Measurements from ENCODE around the gene ZFP36L2. TPM values are rescaled to one million over a fixed set of nuclear protein-coding genes. Genes with fewer than 3 reads are reported as not detected.
"Not testable (repeated sequence)": the region's sequence is repeated elsewhere in the genome, so short reads cannot be mapped to it uniquely, and the experiment has no call there.

The ZFP36L2 gene
- polyA plus RNA-seq, 1 experiment, result 16.0 TPM

DNA sequence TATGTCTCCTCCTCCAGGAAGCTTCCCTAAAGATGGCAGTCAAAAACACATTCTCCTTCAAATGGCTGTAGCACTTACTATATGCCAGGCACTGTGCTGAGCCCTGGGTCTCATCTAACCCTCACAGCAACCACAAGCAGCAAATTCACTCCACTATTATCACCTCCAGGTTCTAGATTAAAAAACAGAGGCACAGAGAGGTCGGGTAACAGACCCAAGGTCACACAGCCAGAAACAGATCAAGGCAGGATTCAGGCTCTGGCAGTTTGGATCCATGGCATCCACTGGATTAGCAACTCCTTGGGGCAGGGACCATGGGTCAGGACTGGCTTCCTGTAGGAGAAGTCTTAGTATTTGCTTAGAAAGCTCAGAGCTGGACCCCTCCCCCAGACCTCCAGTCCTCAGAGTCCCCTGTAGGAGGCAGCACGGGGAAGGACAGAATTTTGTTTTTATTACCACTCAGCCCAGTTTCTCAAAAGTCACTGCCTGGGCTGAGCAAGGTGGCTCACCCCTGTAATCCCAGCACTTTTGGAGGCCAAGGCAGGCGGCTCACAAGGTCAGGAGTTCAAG, 34.4 kb downstream of the ZFP36L2 start:
- Histone ChIP-seq H3K27ac (ENCODE audit: low read depth, low read length) (no peak overlapping the region), H3K4me3 (ENCODE audit: low read depth, low read length) (no peak overlapping the region), H3K9me3 (ENCODE audit: control insufficient read depth, insufficient read depth, low read length) (no peaks in the 10 kb centered on the region), H3K27me3 (ENCODE audit: control insufficient read depth, insufficient read depth, low read length) (no peaks in the 10 kb centered on the region)
- no peak for DNase-seq (ENCODE audit: low read depth, low spot score)
- CTCF ChIA-PET, result interaction anchor here (0.8 kb wide), 1 partner anchor 31 kb away, joined by 4 read pairs; no protein-coding TSS in a partner anchor
- TF ChIP-seq, protein P1, sequence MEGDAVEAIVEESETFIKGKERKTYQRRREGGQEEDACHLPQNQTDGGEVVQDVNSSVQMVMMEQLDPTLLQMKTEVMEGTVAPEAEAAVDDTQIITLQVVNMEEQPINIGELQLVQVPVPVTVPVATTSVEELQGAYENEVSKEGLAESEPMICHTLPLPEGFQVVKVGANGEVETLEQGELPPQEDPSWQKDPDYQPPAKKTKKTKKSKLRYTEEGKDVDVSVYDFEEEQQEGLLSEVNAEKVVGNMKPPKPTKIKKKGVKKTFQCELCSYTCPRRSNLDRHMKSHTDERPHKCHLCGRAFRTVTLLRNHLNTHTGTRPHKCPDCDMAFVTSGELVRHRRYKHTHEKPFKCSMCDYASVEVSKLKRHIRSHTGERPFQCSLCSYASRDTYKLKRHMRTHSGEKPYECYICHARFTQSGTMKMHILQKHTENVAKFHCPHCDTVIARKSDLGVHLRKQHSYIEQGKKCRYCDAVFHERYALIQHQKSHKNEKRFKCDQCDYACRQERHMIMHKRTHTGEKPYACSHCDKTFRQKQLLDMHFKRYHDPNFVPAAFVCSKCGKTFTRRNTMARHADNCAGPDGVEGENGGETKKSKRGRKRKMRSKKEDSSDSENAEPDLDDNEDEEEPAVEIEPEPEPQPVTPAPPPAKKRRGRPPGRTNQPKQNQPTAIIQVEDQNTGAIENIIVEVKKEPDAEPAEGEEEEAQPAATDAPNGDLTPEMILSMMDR (IDR thresholded peaks at IDR 0.05; ENCODE audit: low read depth, low read length), result peak; percentile 36
- POLR2A ChIA-PET, result interaction anchor here (1.3 kb wide), 1 partner anchor 13 kb away, joined by 3 read pairs; no protein-coding TSS in a partner anchor

DNA sequence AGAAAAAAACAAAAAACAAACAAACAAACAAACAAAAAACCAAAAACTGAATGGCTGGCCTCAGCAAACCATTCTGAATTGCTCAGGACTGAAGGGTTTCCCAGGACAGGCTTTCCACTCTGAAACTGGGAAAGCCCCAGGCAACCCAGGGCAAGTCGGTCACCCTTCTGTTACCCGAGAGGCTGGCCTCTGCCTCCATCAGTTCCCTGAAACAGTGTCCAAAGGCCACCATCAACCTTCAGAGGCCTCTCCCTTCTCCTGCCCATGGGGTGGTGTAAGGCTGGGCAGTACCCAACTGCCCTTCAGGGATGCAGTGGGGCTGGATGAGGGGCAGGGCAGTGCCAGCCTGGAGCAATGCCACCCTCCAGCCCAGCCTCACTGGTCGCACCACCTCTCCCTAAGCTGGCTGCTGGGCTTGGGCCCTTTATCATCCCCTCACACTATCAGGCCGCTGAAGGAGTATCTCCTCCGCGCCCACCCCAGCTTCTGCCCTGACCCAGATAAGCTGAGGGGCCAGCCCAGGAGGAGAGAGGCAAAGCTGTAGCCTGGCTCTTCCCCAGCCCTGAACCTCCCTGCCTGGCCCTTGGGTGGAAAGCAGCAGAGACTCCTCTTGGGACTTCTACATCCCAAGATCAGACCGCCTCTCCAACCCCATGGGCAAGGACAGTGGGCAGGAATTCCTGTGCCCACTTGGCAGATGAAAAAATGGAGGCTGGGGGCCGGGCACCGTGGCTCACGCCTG, 35.9 kb downstream of the ZFP36L2 start:
- Histone ChIP-seq H3K4me3 (ENCODE audit: low read depth, low read length) (no peak overlapping the region), H3K27ac (ENCODE audit: low read depth, low read length) (no peak overlapping the region), H3K9me3 (ENCODE audit: control insufficient read depth, insufficient read depth, low read length) (no peaks in the 10 kb centered on the region), H3K27me3 (ENCODE audit: control insufficient read depth, insufficient read depth, low read length) (no peaks in the 10 kb centered on the region)
- ChIA-PET CTCF (interaction anchor here (0.6 kb wide), 1 partner anchor 378 kb away, joined by 6 read pairs; no protein-coding TSS in a partner anchor), POLR2A (no interaction called here)
- DNase-seq (ENCODE audit: low read depth, low spot score), result no peak
- TF ChIP-seq, protein P1 (IDR thresholded peaks at IDR 0.05; ENCODE audit: low read depth, low read length), result no peak

DNA sequence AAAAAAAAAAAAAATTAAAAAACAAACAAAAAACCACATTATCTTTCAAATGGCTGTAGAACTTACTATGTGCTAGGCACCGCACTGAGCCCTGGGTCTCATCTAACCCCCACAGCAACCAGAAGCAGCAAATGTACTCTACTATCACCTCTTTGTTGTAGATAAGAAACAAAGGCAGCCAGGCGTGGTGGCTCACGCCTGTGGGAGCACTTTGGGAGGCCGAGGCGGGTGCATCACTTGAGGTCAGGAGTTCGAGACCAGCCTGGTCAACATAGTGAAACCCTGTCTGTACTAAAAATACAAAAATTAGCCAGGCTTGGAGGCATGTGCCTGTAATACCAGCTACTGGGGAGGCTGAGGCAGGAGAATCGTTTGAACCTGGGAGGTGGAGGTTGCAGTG, 36.5 kb downstream of the ZFP36L2 start:
- H3K27me3 ChIP-seq (ENCODE audit: control insufficient read depth, insufficient read depth, low read length); H3K4me3 ChIP-seq (ENCODE audit: low read depth, low read length); CTCF ChIA-PET; DNase-seq (ENCODE audit: low read depth, low spot score); H3K27ac ChIP-seq (ENCODE audit: low read depth, low read length); H3K9me3 ChIP-seq (ENCODE audit: control insufficient read depth, insufficient read depth, low read length); POLR2A ChIA-PET: not testable (repeated sequence)

DNA sequence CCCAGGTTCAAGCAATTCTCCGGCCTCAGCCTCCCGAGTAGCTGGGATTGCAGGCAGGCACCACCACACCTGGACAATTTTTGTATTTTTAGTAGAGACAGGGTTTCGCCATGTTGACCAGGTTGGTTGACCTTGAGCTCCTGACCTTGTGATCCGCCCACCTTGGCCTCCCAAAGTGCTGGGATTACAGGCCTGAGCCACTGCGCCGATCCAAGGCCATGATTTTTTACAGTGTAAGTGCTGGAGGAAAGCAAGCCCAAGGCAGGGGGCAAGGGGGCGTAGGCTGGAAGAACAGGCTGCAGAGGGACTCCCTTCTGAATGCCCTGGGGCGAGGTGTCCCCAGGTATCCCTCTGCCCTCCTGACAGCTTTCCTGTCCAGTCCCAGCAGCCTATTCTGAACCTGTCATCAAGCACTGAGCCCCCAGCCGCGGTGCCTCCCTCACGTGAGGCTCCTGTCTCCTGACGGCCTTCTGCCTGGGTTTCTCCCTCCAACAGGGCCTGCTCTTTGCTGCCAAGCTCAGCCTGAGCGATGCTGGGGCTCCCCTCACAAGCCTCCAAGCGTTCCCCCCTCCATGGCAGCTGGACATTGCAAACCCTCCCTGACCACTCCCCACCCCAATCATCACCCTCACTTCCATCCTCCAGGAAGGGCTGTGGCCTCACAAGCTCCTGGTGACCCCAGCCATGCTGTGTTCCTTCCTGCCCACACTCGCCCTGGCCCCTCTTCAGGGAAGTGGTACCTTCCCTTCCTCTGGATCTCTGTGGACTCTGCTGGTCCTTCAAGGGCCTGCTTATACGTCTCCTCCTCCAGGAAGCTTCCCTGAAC, 37.6 kb downstream of the ZFP36L2 start:
- Histone ChIP-seq H3K4me3 (ENCODE audit: low read depth, low read length) (no peak overlapping the region), H3K9me3 (ENCODE audit: control insufficient read depth, insufficient read depth, low read length) (no peaks in the 10 kb centered on the region), H3K27me3 (ENCODE audit: control insufficient read depth, insufficient read depth, low read length) (no peaks in the 10 kb centered on the region), H3K27ac (ENCODE audit: low read depth, low read length) (no peak overlapping the region)
- TF ChIP-seq, protein P1 (IDR thresholded peaks at IDR 0.05; ENCODE audit: low read depth, low read length), result no peak
- no peak for DNase-seq (ENCODE audit: low read depth, low spot score)
- ChIA-PET CTCF (no interaction called here), POLR2A (no interaction called here)

DNA sequence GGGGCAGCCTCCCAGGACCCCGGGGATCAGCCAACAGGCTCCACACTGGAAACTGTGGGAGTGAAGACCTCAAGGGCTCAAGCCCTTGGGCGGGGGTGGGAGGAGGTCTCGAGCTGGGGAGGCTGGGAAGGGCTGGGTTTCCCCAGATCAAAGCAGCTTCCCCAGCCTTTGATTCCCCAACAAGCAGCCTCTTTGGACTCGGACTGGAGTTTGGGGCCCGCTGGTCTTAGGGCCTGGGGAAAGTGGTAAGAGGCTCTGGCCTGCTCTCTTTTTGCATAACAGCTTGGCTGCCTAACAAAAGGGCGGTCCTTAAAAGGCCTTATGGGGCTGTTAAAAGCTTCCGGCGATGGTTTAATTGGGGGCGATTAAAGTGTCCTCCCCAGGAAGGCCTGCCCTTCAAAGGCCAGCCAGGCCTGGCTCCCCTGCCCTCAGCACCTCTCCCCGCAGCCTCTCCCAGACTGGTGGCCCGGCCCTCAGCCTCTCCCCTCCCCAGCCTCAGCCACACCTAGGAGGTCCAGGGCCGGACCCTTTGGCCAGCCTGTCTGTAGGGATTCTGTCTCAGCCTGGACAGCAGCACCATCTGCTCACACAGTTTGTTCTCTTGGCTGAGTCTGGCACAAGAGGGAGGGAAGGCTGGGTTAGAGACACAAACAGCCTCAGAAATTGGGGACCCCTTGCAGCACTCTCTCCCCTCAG, 39.6 kb downstream of the ZFP36L2 start:
- H3K27me3 ChIP-seq (ENCODE audit: control insufficient read depth, insufficient read depth, low read length), result no peaks in the 10 kb centered on the region
- ChIA-PET CTCF (no interaction called here), POLR2A (no interaction called here)
- H3K9me3 ChIP-seq (ENCODE audit: control insufficient read depth, insufficient read depth, low read length), result no peaks in the 10 kb centered on the region
- no peak overlapping the region for H3K4me3 ChIP-seq (ENCODE audit: low read depth, low read length)
- DNase-seq (ENCODE audit: low read depth, low spot score), result no peak
- TF ChIP-seq, protein P1 (IDR thresholded peaks at IDR 0.05; ENCODE audit: low read depth, low read length), result no peak
- H3K27ac ChIP-seq (ENCODE audit: low read depth, low read length), result peak overlapping the region; percentile 2
